ENCODE data around the gene DOC2B.

- no peak for TF ChIP-seq EZH2 (IDR thresholded peaks at IDR 0.05; ENCODE audit: insufficient read depth, low read length)
- TF ChIP-seq CTCF (IDR thresholded peaks at IDR 0.05; ENCODE audit: insufficient read depth, low read depth, low read length), result no peak
These were observed 34.9 kb downstream of the DOC2B start for GRCh38 chr17:146546-146945.

Data from astrocyte (in vitro differentiated cells and primary cell).